Erythroblast (primary cell): ENCODE data around the gene CHST2.
A peak's percentile ranks its signal among the peaks of the same experiment; 100 is the strongest.

Experiments used
- DNase-seq, 2 experiments: peaks; one replicate each; lab custom pipeline; 2025; lab: John Stamatoyannopoulos, UW
- GATA1 ChIP-seq: IDR thresholded peaks from 2 replicates; pipeline ENCODE4 v1.6.1; 2011; ENCODE audit warnings: low read depth, mild to moderate bottlenecking, control low read depth, low read length, moderate library complexity
- POLR2A ChIP-seq: IDR thresholded peaks from 2 replicates; pipeline ENCODE4 v1.6.1; 2011; ENCODE audit warnings: mild to moderate bottlenecking, low read length

CHST2 gene

GRCh38 chr3:143110371-143110770 lies 9.2 kb upstream of the CHST2 start:
- no peak for DNase-seq
- TF ChIP-seq GATA1: no peak

DNA sequence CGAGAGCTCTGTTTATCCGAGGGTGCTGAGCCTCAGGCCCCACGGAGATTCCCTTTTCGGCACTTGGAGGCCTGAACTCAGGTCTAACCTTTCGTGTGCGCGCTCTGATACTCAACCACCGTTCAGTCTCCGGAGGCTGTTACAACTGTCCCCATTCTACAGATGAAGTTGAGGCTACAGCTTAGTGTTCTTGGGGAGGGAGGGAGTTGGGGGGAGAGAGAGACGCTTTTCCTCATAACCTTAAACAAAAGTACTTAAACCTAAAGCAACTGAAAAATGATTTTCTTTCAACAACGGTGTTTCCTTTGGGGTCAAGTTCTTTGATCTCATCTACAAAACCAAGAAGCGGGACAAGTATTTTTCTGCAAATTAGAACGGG lies 952 bp upstream of the CHST2 start:
- TF ChIP-seq GATA1 (no peak), POLR2A (peak; percentile 8)
- no peak for DNase-seq

DNA sequence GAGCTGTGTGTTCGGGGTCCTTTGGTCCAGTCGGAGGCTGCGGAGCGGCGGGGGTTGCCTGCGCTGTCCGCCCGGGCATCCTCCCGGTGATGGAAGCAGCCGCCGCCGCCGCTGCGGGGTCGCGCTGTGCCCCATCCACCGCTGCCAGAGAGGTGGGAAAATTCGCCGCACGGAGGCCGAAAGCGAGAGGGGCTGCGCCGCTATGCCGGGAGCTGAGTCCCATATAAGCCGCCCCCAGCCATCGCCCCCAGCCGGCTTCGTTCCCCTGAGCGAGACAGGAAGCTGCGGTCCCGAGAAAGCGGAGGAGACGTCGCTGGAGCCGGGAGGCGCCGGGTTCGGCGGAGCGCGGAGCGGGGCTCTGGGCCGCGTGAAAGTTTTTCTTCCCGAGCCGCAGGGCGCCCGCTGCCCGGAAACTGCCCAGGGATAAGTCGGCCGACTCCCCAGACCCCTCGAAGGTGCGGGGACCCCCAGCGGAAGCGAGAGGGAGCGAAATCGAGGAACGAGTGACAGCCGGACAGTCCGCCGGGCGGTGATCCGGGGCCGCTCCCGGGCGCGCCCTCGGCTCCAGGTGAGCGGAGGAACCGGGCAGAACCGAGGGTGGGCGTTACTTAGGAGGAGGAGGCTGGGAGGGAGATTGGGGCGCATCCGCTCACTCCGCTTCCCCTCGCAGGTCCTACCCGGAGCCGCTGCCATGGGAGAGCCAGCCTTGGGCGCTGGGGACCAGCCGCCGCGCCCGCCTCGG lies 574 bp downstream of the CHST2 start:
- DNase-seq: peak; percentile 55 to 75
- TF ChIP-seq GATA1: no peak
- no peak for TF ChIP-seq POLR2A

GRCh38 chr3:143120716-143121240 lies 1.2 kb downstream of the CHST2 start:
- TF ChIP-seq GATA1 (no peak), POLR2A (no peak)
- DNase-seq: peak; percentile 75 to 77

DNA sequence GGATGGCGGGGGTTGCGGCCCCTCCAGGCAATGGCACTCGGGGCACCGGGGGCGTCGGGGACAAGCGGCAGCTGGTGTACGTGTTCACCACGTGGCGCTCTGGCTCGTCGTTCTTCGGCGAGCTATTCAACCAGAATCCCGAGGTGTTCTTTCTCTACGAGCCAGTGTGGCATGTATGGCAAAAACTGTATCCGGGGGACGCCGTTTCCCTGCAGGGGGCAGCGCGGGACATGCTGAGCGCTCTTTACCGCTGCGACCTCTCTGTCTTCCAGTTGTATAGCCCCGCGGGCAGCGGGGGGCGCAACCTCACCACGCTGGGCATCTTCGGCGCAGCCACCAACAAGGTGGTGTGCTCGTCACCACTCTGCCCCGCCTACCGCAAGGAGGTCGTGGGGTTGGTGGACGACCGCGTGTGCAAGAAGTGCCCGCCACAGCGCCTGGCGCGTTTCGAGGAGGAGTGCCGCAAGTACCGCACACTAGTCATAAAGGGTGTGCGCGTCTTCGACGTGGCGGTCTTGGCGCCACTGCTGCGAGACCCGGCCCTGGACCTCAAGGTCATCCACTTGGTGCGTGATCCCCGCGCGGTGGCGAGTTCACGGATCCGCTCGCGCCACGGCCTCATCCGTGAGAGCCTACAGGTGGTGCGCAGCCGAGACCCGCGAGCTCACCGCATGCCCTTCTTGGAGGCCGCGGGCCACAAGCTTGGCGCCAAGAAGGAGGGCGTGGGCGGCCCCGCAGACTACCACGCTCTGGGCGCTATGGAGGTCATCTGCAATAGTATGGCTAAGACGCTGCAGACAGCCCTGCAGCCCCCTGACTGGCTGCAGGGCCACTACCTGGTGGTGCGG lies 1.9 kb downstream of the CHST2 start:
- DNase-seq: peak; percentile 83 to 84
- TF ChIP-seq GATA1 (no peak), POLR2A (no peak)

DNA sequence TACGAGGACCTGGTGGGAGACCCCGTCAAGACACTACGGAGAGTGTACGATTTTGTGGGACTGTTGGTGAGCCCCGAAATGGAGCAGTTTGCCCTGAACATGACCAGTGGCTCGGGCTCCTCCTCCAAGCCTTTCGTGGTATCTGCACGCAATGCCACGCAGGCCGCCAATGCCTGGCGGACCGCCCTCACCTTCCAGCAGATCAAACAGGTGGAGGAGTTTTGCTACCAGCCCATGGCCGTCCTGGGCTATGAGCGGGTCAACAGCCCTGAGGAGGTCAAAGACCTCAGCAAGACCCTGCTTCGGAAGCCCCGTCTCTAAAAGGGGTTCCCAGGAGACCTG lies 2.5 kb downstream of the CHST2 start:
- no peak for DNase-seq
- TF ChIP-seq GATA1: no peak
- no peak for TF ChIP-seq POLR2A

GRCh38 chr3:143122608-143123352 lies 3.2 kb downstream of the CHST2 start:
- TF ChIP-seq POLR2A: no peak
- TF ChIP-seq GATA1: no peak

GRCh38 chr3:143123353-143123984 lies 3.9 kb downstream of the CHST2 start:
- no peak for DNase-seq
- TF ChIP-seq GATA1 (no peak), POLR2A (no peak)

More at GRCh38 chr3:143122608-143123352, 3.2 kb downstream of the CHST2 start:
- DNase-seq: no peak

- DNase-seq: no peak
- peak; percentile 22 for TF ChIP-seq POLR2A
- TF ChIP-seq GATA1: no peak
Measured at GRCh38 chr3:143124601-143125520, 5.3 kb downstream of the CHST2 start.

DNA sequence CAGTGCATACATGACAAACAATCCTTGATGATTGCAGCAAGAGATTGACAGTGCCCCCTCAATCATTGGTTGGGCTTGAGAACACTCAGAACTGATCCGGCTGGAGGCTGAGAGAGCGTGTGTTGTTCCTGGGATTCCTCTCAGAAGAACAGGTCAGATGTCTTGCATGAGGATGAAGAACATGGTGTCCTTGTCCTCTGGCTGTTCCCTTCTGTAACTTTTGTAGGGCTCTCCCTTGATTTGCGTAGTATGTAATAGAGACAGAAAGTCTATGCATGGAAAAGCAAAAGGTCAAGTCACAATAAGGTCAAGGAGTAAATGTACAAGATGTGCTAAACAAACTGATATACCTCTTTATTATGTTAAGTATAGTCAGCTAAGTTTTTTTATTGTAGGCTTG lies 8.2 kb downstream of the CHST2 start:
- DNase-seq: no peak
- TF ChIP-seq GATA1 (no peak), POLR2A (no peak)

DNA sequence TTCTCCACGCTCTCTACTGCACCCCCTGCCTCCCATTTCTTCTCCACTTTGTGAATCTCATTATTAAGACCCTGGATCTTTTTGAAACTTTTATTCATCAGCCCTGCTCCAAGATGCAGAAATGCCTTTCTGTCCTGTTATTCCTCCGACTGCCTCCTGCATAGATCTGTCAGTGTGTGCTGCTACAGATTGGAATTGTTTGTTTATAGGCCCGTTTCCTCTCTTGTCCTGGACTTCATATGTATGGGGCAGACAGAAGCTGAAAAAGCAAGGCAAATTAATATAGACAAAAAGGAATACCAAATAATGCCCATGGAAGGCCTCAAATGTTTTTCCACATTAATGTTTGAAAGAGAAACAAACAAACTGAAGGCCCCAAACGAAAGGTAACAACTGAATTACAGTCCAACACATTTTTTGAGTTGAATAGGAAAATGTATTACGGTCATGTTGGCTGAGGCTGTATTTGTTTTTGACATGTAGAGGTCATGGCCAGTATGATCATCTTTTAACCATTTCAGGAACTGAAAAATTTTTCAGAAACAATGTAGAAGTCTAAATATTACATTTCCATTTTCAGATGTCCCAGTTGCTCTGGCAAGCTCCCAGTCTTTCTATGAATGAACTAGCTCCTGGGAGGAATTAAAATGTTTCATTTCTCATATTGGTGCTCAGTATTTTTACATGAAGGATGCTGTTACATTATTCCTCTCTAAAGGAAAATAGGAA lies 8.8 kb downstream of the CHST2 start:
- DNase-seq: no peak
- TF ChIP-seq POLR2A (no peak), GATA1 (no peak)

DNA sequence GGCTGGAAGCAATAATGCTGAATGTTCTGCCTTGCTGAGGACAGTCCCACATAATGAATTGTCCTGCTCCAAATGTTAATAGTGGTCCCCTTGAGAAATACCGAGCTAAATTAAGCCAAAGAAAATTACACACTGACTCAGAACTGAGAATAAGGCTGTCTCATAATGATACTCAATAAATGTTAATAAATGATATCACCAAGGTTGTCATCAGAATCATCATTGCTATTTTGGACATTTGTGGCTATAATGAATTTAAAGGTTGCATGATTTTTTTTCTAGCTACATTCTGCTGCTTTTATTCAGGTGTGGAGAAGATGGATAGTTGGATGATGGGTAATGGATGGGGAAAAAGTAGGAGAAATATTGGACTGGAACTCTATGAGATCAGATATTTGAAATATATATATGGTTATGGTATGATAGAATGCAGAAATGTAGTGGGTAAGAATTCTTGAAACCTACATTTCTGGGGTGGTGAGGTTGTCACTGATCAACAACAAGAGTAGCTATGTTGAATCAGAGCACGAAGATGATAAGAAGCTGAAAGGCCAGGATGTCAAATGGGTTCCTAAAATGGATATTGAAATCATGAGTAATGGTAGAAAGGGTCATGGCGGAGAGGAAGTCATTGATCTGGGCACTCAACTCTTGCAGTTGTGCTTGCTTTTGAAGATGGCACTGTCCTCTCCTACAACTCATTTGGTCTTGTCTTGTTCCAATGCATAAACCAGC lies 12.8 kb downstream of the CHST2 start:
- no peak for TF ChIP-seq GATA1
- TF ChIP-seq POLR2A: no peak
- no peak for DNase-seq
